SH-SY5Y (cell line): ENCODE data around the gene DKK2.

Source experiments
- GATA2 ChIP-seq: IDR thresholded peaks from 2 replicates; pipeline ENCODE4 v1.6.1; 2011; ENCODE audit warnings: mild to moderate bottlenecking, low read depth, low read length
- GATA3 ChIP-seq: IDR thresholded peaks from 2 replicates; pipeline ENCODE4 v1.6.1; 2011; ENCODE audit warnings: low read depth, mild to moderate bottlenecking, low read length, moderate library complexity

Gene DKK2

GRCh38 chr4:106907216-106907615, 128.9 kb downstream of the DKK2 start:
- TF ChIP-seq GATA2 (no peak), GATA3 (no peak)

GRCh38 chr4:106906728-106907127, 129.4 kb downstream of the DKK2 start:
- TF ChIP-seq GATA2 (no peak), GATA3 (no peak)

- TF ChIP-seq GATA3 (no peak), GATA2 (no peak)
Observed at GRCh38 chr4:106898621-106899230, 137.4 kb downstream of the DKK2 start.

- TF ChIP-seq GATA2 (no peak), GATA3 (no peak)
Observed at GRCh38 chr4:106893903-106894302, 142.2 kb downstream of the DKK2 start.

GRCh38 chr4:106893395-106893881, 142.7 kb downstream of the DKK2 start:
- no peak for TF ChIP-seq GATA3
- TF ChIP-seq GATA2, result no peak

GRCh38 chr4:106892786-106893185, 143.3 kb downstream of the DKK2 start:
- TF ChIP-seq GATA3, result no peak
- TF ChIP-seq GATA2, result no peak

- TF ChIP-seq GATA2 (no peak), GATA3 (no peak)
Observed at GRCh38 chr4:106875340-106875739, 160.8 kb downstream of the DKK2 start.
